BE2C (cell line): ENCODE data around the gene COX7A1.

Experiments
- DNase-seq: peaks from one replicate; pipeline ENCODE4 v3.0.0-alpha.2; 2020
- H3K27me3 ChIP-seq: fragments of 250-450 bp; sonication (Bioruptor Pico); 2 replicates; pipeline ENCODE4 v1.5.1; 2020; ENCODE audit warnings: mild to moderate bottlenecking
- H3K36me3 ChIP-seq: fragments of 250-450 bp; sonication (Bioruptor Pico); 2 replicates; pipeline ENCODE4 v1.5.1; 2020; ENCODE audit warnings: mild to moderate bottlenecking
- H3K4me1 ChIP-seq: fragments of 250-450 bp; sonication (Bioruptor Pico); 2 replicates; pipeline ENCODE4 v1.5.1; 2020
- H3K4me3 ChIP-seq: 2 replicates; pipeline ENCODE4 v1.5.1; 2011; ENCODE audit warnings: low read depth, low read length
- H3K9me3 ChIP-seq: fragments of 250-450 bp; sonication (Bioruptor Pico); 2 replicates; pipeline ENCODE4 v1.5.1; 2020
- TF ChIP-seq, protein P1 (sequence below): IDR thresholded peaks from 2 replicates; pipeline ENCODE4 v1.5.1; 2012; ENCODE audit warnings: mild to moderate bottlenecking, low read depth, low read length

Gene COX7A1

DNA sequence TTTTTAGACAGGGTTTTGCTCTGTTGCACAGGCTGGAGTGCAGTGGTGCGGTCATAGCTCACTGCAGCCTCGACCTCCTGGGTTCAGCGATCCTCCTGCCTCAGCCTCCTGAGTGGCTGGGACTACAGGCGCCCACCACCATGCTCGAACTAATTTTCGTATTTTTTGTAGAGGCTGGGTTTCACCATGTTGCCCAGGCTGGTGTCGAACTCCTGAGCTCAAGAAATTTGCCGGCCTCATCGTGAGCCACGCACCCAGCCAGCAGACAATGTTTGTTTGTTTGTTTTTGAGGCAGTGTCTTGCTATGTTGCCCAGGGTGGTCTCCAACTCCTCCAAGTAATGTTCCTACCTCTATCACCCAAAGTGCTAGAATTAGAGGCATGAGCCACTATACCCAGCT, 879 bp upstream of the COX7A1 start:
- H3K4me1 ChIP-seq = no peaks in the 10 kb centered on the region; the same call in 1 of the 2 replicates
- H3K4me3 ChIP-seq = no peak overlapping the region
- H3K27me3 ChIP-seq = no peaks in the 10 kb centered on the region
- DNase-seq = no peak
- TF ChIP-seq, protein P1, sequence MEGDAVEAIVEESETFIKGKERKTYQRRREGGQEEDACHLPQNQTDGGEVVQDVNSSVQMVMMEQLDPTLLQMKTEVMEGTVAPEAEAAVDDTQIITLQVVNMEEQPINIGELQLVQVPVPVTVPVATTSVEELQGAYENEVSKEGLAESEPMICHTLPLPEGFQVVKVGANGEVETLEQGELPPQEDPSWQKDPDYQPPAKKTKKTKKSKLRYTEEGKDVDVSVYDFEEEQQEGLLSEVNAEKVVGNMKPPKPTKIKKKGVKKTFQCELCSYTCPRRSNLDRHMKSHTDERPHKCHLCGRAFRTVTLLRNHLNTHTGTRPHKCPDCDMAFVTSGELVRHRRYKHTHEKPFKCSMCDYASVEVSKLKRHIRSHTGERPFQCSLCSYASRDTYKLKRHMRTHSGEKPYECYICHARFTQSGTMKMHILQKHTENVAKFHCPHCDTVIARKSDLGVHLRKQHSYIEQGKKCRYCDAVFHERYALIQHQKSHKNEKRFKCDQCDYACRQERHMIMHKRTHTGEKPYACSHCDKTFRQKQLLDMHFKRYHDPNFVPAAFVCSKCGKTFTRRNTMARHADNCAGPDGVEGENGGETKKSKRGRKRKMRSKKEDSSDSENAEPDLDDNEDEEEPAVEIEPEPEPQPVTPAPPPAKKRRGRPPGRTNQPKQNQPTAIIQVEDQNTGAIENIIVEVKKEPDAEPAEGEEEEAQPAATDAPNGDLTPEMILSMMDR = no peak
- H3K9me3 ChIP-seq = no peaks in the 10 kb centered on the region
- H3K36me3 ChIP-seq = peaks cover 29% of the 10 kb centered on the region

DNA sequence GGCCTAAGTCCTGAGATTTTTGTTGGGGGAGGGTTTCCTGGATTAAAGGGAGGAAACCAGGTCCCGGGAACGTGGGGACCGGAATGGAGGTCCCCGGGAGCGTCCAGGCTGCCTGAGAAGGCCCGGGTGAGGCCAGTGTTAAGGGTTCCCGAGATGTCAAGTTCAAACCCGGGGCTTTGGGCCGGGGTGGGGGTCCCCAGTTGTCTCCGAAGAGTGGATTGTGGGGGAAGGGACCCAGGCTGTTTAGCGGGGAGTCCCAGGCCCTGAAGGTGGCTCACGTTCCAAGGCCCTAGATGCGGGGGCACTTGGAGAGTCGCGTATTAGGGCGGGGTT, 262 bp downstream of the COX7A1 start:
- Histone ChIP-seq H3K9me3 (no peaks in the 10 kb centered on the region), H3K27me3 (no peaks in the 10 kb centered on the region), H3K36me3 (peaks cover 33% of the 10 kb centered on the region), H3K4me1 (no peaks in the 10 kb centered on the region; the same call in 1 of the 2 replicates), H3K4me3 (no peak overlapping the region)
- TF ChIP-seq, protein P1 = no peak
- DNase-seq = no peak

DNA sequence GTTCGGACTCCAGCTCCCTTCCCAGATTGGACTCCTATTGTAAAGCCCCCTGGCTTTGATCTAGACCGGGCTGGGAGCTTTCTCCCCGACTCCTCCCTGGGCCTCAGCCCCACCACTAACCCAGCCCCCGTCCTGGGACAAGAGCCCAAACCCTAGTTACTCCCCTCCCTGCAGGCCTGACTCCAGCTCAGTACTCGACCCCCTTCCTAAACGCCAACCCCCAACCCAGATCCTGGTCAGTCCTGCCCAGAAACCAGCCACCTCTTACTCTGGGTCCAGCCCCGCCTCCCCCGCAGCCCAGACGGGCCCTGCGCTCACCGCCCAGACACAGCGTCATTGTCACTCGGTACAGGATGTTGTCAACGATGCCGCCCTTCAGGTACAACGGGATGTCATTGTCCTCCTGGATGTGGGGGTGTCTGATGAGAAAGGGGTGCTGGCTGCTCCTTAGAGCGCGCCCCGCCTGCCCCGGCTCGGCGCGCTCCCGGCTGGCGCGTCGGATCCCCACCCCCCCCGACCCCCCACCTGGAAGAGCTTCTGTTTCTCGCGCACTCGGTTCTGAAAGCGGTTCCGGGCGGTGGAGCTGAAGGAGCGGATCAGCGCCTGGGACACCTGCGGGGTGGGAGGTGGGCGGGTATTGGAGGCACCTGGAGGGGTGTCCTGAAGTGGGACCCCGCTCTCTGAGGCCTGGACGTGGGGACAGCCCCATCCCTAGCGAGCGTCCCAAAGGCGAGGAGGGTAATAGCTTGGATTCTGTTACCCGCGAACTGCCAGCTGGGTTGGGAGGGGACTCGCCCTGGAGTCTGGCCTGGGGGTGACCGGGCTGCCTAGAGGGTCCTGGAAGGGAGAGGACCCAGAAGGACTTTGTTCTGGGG, 866 bp downstream of the COX7A1 start:
- Histone ChIP-seq H3K36me3 (peaks cover 39% of the 10 kb centered on the region), H3K4me1 (no peaks in the 10 kb centered on the region; the same call in 1 of the 2 replicates), H3K4me3 (no peak overlapping the region), H3K27me3 (no peaks in the 10 kb centered on the region), H3K9me3 (no peaks in the 10 kb centered on the region)
- TF ChIP-seq, protein P1 = no peak
- DNase-seq = no peak

DNA sequence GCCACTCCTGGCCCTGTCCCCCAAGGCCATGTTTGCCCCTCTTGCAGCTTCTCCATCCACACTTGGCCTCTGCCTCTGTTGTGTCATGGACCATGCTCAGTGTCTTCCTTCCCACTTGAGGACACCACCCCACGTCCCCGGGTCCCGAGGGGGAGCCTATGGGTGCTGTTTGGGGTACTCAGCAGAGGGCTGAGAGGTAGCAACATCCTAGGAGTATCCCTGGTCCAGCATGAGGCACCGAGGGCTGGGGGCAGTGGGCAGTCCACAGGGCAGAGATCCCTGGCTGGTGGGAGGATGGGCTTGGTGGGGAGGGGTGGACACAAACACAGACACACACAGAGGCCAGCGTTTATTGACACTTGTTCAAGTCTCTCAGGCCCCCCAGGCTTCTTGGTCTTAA, 1.7 kb downstream of the COX7A1 start:
- TF ChIP-seq, protein P1 = no peak
- no peaks in the 10 kb centered on the region for H3K27me3 ChIP-seq
- H3K9me3 ChIP-seq = no peaks in the 10 kb centered on the region
- no peak for DNase-seq
- no peaks in the 10 kb centered on the region; the same call in 1 of the 2 replicates for H3K4me1 ChIP-seq
- H3K36me3 ChIP-seq = peaks cover 47% of the 10 kb centered on the region
- H3K4me3 ChIP-seq = no peak overlapping the region

DNA sequence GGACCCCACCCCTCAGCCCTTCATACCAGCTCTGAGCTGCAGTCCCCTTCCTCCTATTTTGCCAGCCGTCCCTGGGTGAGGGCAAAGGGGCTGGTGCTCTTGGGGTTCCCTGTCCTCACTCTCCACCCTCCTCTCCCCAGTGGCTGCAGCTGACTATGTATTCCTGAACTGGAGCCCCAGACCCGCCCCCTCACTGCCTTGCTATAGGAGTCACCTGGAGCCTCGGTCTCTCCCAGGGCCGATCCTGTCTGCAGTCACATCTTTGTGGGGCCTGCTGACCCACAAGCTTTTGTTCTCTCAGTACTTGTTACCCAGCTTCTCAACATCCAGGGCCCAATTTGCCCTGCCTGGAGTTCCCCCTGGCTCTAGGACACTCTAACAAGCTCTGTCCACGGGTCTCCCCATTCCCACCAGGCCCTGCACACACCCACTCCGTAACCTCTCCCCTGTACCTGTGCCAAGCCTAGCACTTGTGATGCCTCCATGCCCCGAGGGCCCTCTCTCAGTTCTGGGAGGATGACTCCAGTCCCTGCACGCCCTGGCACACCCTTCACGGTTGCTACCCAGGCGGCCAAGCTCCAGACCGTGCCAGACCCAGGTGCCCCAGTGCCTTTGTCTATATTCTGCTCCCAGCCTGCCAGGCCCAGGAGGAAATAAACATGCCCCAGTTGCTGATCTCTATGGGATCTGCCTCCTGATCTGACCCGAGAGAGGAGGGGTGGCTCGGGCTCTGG, 2.4 kb downstream of the COX7A1 start:
- peaks cover 53% of the 10 kb centered on the region for H3K36me3 ChIP-seq
- H3K27me3 ChIP-seq = no peaks in the 10 kb centered on the region
- H3K4me1 ChIP-seq = no peaks in the 10 kb centered on the region; the same call in 1 of the 2 replicates
- no peak for DNase-seq
- TF ChIP-seq, protein P1 = no peak
- H3K4me3 ChIP-seq = no peak overlapping the region
- no peaks in the 10 kb centered on the region for H3K9me3 ChIP-seq

DNA sequence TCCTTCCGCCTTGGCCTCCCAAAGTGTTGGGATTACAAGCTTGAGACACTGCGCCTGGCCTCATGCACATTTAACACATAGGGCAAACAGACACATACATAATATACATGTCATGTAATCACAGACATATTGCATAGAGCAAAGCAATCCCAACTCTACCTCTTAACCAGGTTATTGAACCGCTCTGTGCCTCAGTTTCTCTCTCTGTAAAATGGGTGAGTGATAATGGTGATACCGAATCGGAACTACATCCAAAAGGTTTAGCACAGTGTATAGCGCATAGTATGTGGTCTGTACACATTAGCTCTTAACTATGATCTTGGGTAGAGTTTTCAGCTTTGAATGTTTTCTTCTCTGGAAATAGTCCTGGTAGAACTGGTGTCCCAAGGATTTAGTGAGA, 7.6 kb downstream of the COX7A1 start:
- Histone ChIP-seq H3K4me1 (no peaks in the 10 kb centered on the region), H3K36me3 (peaks cover 53% of the 10 kb centered on the region), H3K27me3 (no peaks in the 10 kb centered on the region), H3K4me3 (no peak overlapping the region), H3K9me3 (no peaks in the 10 kb centered on the region)
- no peak for DNase-seq
- TF ChIP-seq, protein P1 = no peak
